ENCODE measurements around the gene PER3.

The PER3 gene

DNA sequence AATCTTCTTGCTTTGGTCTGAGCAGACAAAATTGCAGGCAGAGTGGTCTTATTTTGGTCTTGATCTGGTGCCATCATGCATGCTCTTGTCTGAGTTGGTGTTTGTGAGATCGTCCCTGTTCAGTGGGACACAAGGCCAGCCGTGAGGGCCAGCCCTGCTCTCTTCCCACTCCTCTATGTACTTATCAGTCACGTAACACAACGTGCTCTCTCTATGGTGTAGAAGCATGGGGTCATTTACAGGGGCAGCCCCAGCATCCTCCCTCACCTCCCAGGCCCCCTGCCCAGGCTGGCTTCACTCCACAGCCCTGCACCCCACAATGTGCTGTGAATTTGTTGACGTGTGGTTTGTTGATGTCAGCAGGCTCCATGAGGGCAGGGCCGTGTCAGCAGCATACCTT, 87.0 kb downstream of the PER3 start:
- DNase-seq (ENCODE audit: low spot score), result no peak

DNA sequence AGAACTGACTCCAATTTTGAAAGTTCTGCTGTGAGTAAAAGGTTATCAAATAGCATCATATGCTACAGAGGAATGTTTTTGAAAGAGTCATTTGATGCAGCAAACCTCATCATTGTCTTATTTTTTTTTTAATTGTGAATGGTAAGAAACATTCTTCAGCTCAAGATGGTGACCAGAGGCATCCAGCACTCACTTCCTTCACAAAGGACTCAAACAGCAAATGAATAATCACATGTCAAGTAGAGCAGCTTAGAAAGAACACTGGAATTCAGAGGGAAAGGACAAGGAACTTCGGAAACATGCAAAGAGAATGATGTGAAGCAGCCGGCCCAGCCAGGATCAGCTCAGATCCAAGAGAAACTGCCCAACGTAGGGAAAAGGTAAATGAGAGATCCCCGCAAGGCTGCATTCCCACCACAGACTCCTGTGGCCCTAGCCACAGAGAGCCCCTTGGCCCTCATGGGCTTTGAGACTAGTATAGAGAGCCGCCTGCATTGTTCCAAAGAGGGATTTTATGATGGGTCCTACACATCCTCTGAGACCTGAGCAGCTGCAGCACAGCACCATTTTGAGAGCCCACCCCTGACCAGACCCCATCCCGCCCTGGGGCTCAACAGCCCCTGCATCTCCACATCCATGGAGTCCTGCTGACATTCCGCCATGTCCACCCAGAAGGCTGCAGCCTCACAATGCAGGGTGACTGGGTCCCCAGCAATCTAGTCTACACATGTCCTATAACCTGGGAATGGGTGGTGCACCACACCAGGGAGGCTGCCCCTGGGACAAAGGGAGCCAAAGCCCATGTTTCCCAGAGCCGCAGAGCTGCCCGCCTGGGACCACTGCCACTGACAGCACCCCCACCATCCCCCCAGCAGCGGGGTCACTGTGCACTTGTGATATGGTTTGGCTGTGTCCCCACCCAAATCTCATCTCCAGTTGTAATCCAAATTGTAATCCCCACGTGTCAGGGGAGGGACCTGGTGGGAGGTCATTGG, 90.0 kb downstream of the PER3 start:
- DNase-seq (ENCODE audit: low spot score), result no peak

DNA sequence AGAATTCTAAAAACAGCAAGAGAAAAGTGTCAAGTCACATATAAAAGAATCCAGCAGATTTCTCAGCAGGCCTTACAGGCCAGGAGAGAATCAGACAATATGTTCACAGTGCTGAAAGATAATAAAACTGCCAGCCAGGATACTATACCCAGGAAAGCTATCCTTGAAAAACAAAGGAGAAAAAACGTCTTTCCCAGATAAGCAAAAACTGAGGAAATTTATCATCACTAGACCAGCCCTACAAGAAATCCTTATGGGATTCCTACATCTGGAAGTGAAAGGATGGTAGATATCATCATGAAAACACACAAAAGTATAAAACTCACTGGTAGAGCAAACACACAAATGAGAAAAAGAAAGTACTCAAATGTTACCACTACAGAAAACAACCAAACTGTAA, 93.9 kb downstream of the PER3 start:
- no peak for DNase-seq (ENCODE audit: low spot score)

- no peak for DNase-seq (ENCODE audit: low spot score)
Observed at GRCh38 chr1:7879228-7879627, 95.1 kb downstream of the PER3 start.

DNA sequence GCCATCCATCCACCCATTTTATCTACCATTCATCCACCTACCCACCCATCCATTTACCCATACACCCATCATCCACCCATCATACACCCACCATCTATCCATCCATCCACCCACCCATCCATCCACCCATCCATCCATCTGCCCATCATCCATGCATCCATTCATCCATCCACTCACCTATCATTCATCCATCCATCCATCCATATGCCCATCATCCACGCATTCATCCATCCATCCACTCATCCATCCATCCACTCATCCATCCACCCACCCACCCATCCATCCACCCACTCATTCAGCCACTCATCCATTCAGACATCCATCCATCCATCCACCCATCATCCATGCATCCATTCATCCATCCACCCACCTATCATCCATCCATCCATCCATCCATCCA, 100.7 kb downstream of the PER3 start:
- DNase-seq (ENCODE audit: low spot score), result no peak

- no peak for DNase-seq (ENCODE audit: low spot score)
Observed at GRCh38 chr1:7885513-7886404, 101.7 kb downstream of the PER3 start.

DNA sequence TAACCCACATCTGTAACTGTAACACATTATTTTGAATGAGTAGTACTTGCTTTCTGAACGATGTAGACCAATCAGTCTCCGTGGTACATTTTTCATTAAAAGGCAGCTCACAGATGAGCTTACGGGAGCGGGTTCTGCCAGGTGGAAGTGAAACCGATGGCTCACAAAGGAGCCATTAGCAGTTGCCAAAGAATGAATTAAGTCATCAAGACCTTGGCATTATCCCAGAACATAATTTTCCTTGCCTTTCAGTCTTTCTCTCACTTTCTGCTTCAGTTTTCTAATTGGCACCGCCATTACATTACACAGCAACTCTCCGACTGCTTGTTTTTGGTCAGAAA, 102.3 kb downstream of the PER3 start:
- DNase-seq (ENCODE audit: low spot score), result no peak

DNA sequence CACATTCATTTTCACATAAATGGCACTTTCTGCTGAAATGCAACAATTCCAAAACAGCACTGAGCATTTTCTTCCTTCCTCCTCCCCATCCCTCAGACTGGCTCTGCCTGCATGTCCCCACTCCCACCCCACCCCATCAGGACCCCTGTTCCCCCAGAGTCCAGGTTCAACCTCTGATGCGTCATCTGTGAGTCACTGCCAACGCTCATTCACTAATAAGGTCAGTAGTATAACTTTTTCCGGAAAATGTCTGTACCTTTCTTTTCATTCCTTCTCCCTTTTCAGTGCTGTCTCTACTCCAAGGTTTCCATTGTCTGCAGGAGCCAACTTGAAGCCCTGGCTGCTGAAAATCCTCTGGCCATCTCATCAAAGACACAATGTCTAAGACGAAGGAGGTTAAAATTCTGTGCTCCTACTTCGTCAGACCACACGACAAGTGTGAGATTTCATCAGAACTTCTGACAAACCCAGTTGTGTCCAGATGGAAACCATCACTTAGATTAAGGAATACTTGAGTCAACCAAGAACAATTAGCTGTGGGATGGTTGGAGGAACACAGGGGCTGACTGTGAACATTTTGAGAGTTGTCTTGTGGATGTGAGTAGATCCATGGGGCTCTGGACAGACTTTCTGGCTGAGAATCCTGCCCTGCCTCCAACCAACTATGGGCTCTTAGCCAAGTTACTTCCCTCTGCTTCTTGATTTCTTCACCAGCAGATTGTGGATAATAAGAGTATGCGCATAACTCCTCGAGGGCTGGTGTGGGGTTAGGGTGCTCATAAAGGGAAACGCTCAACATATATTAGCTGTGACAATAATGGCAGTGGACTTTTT, 104.4 kb downstream of the PER3 start:
- DNase-seq (ENCODE audit: low spot score), result no peak

- no peak for DNase-seq (ENCODE audit: low spot score)
Observed at GRCh38 chr1:7890853-7891252, 106.8 kb downstream of the PER3 start.

- DNase-seq (ENCODE audit: low spot score), result no peak
Observed at GRCh38 chr1:7891804-7892203, 107.7 kb downstream of the PER3 start.

- DNase-seq (ENCODE audit: low spot score), result no peak
Observed at GRCh38 chr1:7893529-7894180, 109.6 kb downstream of the PER3 start.
